Left renal cortex interstitium (tissue), 4 donors: ENCODE measurements around the gene SORCS2. TPM values are rescaled to one million over a fixed set of nuclear protein-coding genes. Genes with fewer than 3 reads are reported as not detected.

Source experiments
- DNase-seq, 4 donors: peaks; one replicate each; pipeline ENCODE4 v3.0.0-alpha.2; 2013; ENCODE audit warnings: low read depth in 4 of 4, low spot score in 2 of 4, missing footprints in 1 of 4
- polyA plus RNA-seq, 4 donors: library from polyadenylated mRNA; unstranded; fragments of 120-200 nt; gene quantifications; one replicate each; pipeline ENCODE4 v1.2.1, GENCODE V29; 2013; ENCODE audit not compliant: insufficient read length in 4 of 4

The SORCS2 gene
- polyA plus RNA-seq, 4 donors = 3.7 to 11.5 (median 8.4) TPM

- DNase-seq = no peak
Observed at GRCh38 chr4:7679406-7680040, 487.2 kb downstream of the SORCS2 start.

- DNase-seq = no peak
Observed at GRCh38 chr4:7680106-7680505, 487.8 kb downstream of the SORCS2 start.

- no peak for DNase-seq
Observed at GRCh38 chr4:7680731-7681130, 488.4 kb downstream of the SORCS2 start.

GRCh38 chr4:7683126-7683703 is 490.9 kb downstream of the SORCS2 start:
- no peak for DNase-seq

- no peak for DNase-seq
Observed at GRCh38 chr4:7684294-7684693, 492.0 kb downstream of the SORCS2 start.

- no peak for DNase-seq
Observed at GRCh38 chr4:7686070-7686870, 493.9 kb downstream of the SORCS2 start.

- no peak for DNase-seq
Observed at GRCh38 chr4:7687006-7687405, 494.7 kb downstream of the SORCS2 start.

GRCh38 chr4:7687796-7688195 is 495.5 kb downstream of the SORCS2 start:
- DNase-seq = no peak

- no peak for DNase-seq
Observed at GRCh38 chr4:7689773-7690693, 497.7 kb downstream of the SORCS2 start.

- no peak for DNase-seq
Observed at GRCh38 chr4:7691061-7691460, 498.7 kb downstream of the SORCS2 start.

- no peak for DNase-seq
Observed at GRCh38 chr4:7691982-7692381, 499.6 kb downstream of the SORCS2 start.

- DNase-seq = no peak
Observed at GRCh38 chr4:7692451-7693236, 500.3 kb downstream of the SORCS2 start.

- DNase-seq = no peak
Observed at GRCh38 chr4:7693237-7693608, 500.9 kb downstream of the SORCS2 start.

- DNase-seq = no peak
Observed at GRCh38 chr4:7693711-7694110, 501.4 kb downstream of the SORCS2 start.

GRCh38 chr4:7694324-7694723 is 502.0 kb downstream of the SORCS2 start:
- DNase-seq = no peak

- no peak for DNase-seq
Observed at GRCh38 chr4:7697343-7697742, 505.0 kb downstream of the SORCS2 start.

- no peak for DNase-seq
Observed at GRCh38 chr4:7697821-7698220, 505.5 kb downstream of the SORCS2 start.

- DNase-seq = no peak
Observed at GRCh38 chr4:7698584-7698983, 506.2 kb downstream of the SORCS2 start.

- no peak for DNase-seq
Observed at GRCh38 chr4:7699031-7699430, 506.7 kb downstream of the SORCS2 start.

GRCh38 chr4:7699825-7700224 is 507.5 kb downstream of the SORCS2 start:
- DNase-seq = no peak
